ENCODE results near the gene CHST6. TPM values are rescaled to one million over a fixed set of nuclear protein-coding genes. Genes with fewer than 3 reads are reported as not detected.
"Not testable (repeated sequence)": the region's sequence is repeated elsewhere in the genome, so short reads cannot be mapped to it uniquely, and the experiment has no call there.

The CHST6 gene
- total RNA-seq, 4 donors from 2014 or later, result 0.52 to 4.4 TPM; not detected in 2

DNA sequence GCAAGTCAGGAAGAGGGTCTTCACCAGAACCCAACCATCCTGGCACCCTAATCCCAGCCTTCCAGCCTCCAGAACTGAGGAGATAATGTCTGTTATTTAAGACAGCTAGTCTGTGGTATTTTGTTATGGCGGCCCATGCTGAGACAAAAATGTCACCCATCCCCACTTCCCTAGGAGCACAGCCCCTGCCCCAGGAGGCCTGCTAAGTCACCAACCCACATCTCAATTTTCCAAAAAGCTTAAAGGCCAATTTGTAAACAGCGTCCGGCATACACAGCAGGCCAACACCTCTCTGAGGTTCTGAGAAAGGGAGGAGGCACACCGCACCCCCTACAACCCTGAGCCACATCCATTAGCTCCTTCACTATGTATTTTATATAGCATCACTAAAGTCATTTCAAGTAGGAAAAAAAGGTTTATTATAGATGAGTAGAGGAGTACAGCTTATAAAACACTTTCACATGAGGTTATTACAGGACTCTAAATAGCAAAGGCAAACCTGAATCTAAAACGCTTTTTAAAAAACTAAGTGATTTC is 37.7 kb downstream of the CHST6 start:
- intact Hi-C loops (cut with DNase I; ENCODE audit: low total_unique reads), result no loop called here
- Histone ChIP-seq H3K9me3 (no peaks in the 10 kb centered on the region), H3K27ac (no peak overlapping the region), H3K4me3 (no peak overlapping the region), H3K27me3 (no peaks in the 10 kb centered on the region), H3K4me1 (no peaks in the 10 kb centered on the region), H3K36me3 (no peaks in the 10 kb centered on the region)
- no peak for DNase-seq
- TF ChIP-seq, protein P1, sequence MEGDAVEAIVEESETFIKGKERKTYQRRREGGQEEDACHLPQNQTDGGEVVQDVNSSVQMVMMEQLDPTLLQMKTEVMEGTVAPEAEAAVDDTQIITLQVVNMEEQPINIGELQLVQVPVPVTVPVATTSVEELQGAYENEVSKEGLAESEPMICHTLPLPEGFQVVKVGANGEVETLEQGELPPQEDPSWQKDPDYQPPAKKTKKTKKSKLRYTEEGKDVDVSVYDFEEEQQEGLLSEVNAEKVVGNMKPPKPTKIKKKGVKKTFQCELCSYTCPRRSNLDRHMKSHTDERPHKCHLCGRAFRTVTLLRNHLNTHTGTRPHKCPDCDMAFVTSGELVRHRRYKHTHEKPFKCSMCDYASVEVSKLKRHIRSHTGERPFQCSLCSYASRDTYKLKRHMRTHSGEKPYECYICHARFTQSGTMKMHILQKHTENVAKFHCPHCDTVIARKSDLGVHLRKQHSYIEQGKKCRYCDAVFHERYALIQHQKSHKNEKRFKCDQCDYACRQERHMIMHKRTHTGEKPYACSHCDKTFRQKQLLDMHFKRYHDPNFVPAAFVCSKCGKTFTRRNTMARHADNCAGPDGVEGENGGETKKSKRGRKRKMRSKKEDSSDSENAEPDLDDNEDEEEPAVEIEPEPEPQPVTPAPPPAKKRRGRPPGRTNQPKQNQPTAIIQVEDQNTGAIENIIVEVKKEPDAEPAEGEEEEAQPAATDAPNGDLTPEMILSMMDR (IDR thresholded peaks at IDR 0.05), result no peak
- no peak for TF ChIP-seq POLR2A (IDR thresholded peaks at IDR 0.05)

DNA sequence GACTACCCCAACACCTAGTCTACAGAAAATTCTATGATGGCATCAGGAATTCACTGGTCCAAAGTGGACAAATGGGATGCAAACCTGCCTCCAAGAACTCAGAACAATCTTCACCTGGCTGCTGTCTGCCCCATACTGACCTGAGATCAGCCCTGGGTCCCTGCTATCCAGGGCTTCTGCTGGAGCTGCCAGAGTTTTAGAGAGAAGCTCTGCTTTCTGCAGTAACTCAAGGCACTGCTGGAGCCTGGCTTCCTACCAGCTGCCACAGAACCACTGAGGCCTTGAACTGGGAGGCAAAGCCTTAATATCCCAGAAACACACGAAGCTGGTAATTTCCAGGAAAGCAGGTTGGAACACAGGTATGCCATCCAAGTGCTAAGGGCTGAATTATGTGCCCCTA is 38.3 kb downstream of the CHST6 start:
- TF ChIP-seq POLR2A (IDR thresholded peaks at IDR 0.05), result no peak
- TF ChIP-seq, protein P1 (IDR thresholded peaks at IDR 0.05), result no peak
- no peak overlapping the region for H3K27ac ChIP-seq
- intact Hi-C loops (cut with DNase I; ENCODE audit: low total_unique reads), result no loop called here

DNA sequence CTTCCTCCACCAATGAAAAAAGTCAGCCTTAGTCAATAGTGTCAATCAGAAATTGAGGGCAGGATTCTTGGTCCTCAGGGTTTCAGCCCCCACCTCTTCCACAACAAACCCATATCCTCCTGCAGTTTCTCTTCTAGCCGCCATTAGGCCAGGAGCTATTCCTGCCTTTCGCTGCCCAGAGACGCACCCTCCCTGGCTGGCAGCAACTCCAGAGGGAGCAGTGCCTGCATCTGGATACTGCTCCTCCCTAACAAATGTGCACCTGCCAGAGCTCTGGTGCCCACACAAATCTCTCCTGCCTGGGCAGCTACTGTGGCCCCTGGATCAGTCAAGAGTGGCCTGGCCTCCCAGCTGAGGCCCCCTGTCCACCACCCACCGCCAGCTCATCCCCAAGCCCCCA is 38.8 kb downstream of the CHST6 start:
- H3K9me3 ChIP-seq; intact Hi-C loops (cut with DNase I; ENCODE audit: low total_unique reads); H3K27me3 ChIP-seq: not testable (repeated sequence)

More for the DNA sequence above, 38.3 kb downstream of the CHST6 start:
- no peaks in the 10 kb centered on the region for H3K27me3 ChIP-seq
- no peak overlapping the region for H3K4me3 ChIP-seq
- H3K36me3 ChIP-seq, result no peaks in the 10 kb centered on the region
- DNase-seq, result no peak
- no peaks in the 10 kb centered on the region for H3K9me3 ChIP-seq
- H3K4me1 ChIP-seq, result no peaks in the 10 kb centered on the region

DNA sequence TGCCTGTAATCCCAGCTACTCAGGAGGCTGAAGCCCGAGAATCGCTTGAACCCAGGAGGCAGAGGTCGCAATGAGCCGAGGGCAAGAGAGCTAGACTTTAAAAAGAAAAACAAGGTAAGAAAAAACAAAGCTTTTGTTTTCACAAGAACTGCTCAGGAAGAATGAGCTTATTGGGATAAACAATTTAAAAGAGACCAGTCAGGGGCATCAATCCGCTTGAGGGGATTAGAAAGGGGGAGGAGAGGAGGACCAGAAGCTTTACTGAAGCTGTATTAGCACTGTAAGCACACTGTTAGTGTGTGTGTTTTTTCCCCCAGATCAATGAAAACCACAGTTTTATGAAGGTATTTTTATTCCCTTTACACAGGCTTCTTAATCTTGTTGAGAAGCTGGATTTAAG is 39.6 kb downstream of the CHST6 start:
- H3K27me3 ChIP-seq, result no peaks in the 10 kb centered on the region
- no peak overlapping the region for H3K4me3 ChIP-seq
- TF ChIP-seq, protein P1 (IDR thresholded peaks at IDR 0.05), result no peak
- no peak for TF ChIP-seq POLR2A (IDR thresholded peaks at IDR 0.05)
- no peak overlapping the region for H3K27ac ChIP-seq
- intact Hi-C loops (cut with DNase I; ENCODE audit: low total_unique reads), result no loop called here
- no peak for DNase-seq
- no peaks in the 10 kb centered on the region for H3K4me1 ChIP-seq
- no peaks in the 10 kb centered on the region for H3K9me3 ChIP-seq
- no peaks in the 10 kb centered on the region for H3K36me3 ChIP-seq

More for the DNA sequence above, 38.8 kb downstream of the CHST6 start:
- H3K36me3 ChIP-seq, DNase-seq, H3K4me3 ChIP-seq, H3K27ac ChIP-seq, H3K4me1 ChIP-seq: not testable (repeated sequence)

DNA sequence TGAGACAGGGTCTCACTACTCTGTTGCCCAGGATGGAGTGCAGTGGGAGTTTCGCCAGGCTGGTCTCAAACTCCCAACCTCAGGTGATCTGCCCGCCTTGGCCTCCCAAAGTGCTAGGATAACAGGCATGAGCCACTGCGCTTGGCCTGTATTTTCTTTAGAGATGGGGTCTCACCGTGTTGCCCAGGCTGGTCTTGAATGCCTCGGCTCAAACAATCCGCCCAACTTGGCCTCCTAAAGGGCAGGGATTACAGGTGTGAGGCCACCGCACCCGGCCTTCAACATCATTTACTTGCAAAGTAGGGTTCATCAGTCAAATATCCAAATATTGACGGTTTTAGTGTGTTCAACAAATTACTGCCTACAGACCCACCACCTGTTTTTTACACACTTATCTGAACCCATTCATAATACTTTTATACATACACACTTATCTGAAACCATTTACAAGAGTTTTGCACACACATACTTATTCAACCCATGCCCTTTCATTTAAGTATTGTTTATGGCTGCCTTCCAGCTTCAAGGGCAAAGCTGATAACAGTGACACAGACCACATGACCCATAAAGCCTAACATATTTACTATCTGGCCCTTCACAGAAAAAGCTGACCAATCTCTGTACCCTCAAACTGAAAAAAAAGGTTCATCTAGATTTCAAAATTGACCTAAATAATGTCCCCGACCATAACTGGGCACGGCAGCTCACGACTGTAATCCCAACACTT is 42.6 kb downstream of the CHST6 start:
- H3K4me3 ChIP-seq, result no peak overlapping the region
- H3K27ac ChIP-seq, result no peak overlapping the region
- no peaks in the 10 kb centered on the region for H3K36me3 ChIP-seq
- intact Hi-C loops (cut with DNase I; ENCODE audit: low total_unique reads), result no loop called here
- TF ChIP-seq, protein P1 (IDR thresholded peaks at IDR 0.05), result no peak
- TF ChIP-seq POLR2A (IDR thresholded peaks at IDR 0.05), result no peak
- H3K9me3 ChIP-seq, result no peaks in the 10 kb centered on the region
- no peak for DNase-seq
- H3K4me1 ChIP-seq, result no peaks in the 10 kb centered on the region
- H3K27me3 ChIP-seq, result no peaks in the 10 kb centered on the region
